ENCODE results near the gene SDHAF3. TPM values are rescaled to one million over a fixed set of nuclear protein-coding genes. Genes with fewer than 3 reads are reported as not detected.

Gene SDHAF3
- total RNA-seq, 1 experiment from 2014 or later: 9.2 TPM

GRCh38 chr7:97166308-97166707 lies 48.8 kb downstream of the SDHAF3 start:
- no peak overlapping the region for H3K4me3 Mint-ChIP-seq (ENCODE audit: low read depth, unreplicated experiment)
- H3K36me3 Mint-ChIP-seq (ENCODE audit: insufficient read depth, unreplicated experiment): no peaks in the 10 kb centered on the region
- BruUV-seq (replicated peaks): no TSS peak
- H3K27me3 Mint-ChIP-seq (ENCODE audit: unreplicated experiment): no peaks in the 10 kb centered on the region
- intact Hi-C loops (cut with micrococcal nuclease; ENCODE audit: unreplicated experiment): no loop called here
- no peak for TF ChIP-seq CTCF (IDR thresholded peaks at IDR 0.05; ENCODE audit: unreplicated experiment)
- peaks cover 3% of the 10 kb centered on the region for H3K9me3 Mint-ChIP-seq (ENCODE audit: low read depth, unreplicated experiment)
- no peaks in the 10 kb centered on the region for H3K4me1 Mint-ChIP-seq (ENCODE audit: low read depth, unreplicated experiment)
- CTCF ChIA-PET: no interaction called here
- no peak overlapping the region for H3K27ac Mint-ChIP-seq (ENCODE audit: unreplicated experiment)
- no peak for DNase-seq

- TF ChIP-seq CTCF (IDR thresholded peaks at IDR 0.05; ENCODE audit: unreplicated experiment): no peak
- intact Hi-C loops (cut with micrococcal nuclease; ENCODE audit: unreplicated experiment): no loop called here
- Mint-ChIP-seq H3K9me3 (ENCODE audit: low read depth, unreplicated experiment) (peaks cover 3% of the 10 kb centered on the region), H3K27ac (ENCODE audit: unreplicated experiment) (no peak overlapping the region), H3K4me3 (ENCODE audit: low read depth, unreplicated experiment) (no peak overlapping the region), H3K36me3 (ENCODE audit: insufficient read depth, unreplicated experiment) (no peaks in the 10 kb centered on the region), H3K27me3 (ENCODE audit: unreplicated experiment) (no peaks in the 10 kb centered on the region), H3K4me1 (ENCODE audit: low read depth, unreplicated experiment) (no peaks in the 10 kb centered on the region)
- no peak for DNase-seq
- BruUV-seq (replicated peaks): no TSS peak
- CTCF ChIA-PET: no interaction called here
Observed at GRCh38 chr7:97167176-97167575, 49.7 kb downstream of the SDHAF3 start.

DNA sequence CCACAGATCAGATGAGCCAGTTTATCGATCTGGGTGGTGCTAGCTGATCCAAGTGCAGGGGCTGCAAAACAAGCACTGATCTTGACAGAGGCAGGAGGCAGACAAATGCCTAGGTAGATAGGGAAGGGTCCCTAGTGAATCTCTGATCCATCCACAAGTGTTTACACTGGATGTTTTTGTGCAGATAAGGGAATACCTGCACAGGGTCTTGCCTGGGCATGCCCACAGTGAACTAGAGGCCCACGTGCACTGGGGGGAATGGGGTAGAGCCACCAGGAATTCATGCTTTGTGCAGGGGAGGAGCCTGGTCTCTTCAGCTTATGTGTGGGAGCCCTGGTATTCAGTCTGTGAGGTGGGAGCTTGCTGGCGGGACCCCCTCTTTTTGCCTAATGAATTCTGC lies 50.3 kb downstream of the SDHAF3 start:
- DNase-seq: no peak
- no peak for TF ChIP-seq CTCF (IDR thresholded peaks at IDR 0.05; ENCODE audit: unreplicated experiment)
- intact Hi-C loops (cut with micrococcal nuclease; ENCODE audit: unreplicated experiment): no loop called here
- Mint-ChIP-seq H3K36me3 (ENCODE audit: insufficient read depth, unreplicated experiment) (no peaks in the 10 kb centered on the region), H3K4me3 (ENCODE audit: low read depth, unreplicated experiment) (no peak overlapping the region), H3K27me3 (ENCODE audit: unreplicated experiment) (no peaks in the 10 kb centered on the region), H3K27ac (ENCODE audit: unreplicated experiment) (no peak overlapping the region), H3K4me1 (ENCODE audit: low read depth, unreplicated experiment) (no peaks in the 10 kb centered on the region), H3K9me3 (ENCODE audit: low read depth, unreplicated experiment) (peaks cover 3% of the 10 kb centered on the region)
- no TSS peak for BruUV-seq (replicated peaks)
- CTCF ChIA-PET: no interaction called here

DNA sequence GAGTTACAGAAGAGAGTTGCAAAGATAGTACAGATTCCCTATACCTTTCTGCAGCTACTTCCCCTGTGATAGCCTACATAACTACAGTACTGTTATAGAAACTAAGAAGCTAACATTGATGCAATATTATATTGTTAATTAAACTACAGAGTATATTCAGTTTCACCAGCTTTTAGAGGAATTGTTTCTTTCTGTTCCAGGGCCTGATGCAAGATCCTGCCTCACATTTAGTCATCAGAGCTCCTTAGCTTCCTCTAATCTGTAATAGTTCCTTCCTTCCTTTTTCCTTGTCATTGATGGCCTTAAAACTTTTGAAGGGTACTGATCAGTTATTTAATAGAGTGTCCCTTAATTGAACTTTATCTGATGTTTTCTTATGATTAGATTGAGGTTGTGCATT lies 56.8 kb downstream of the SDHAF3 start:
- Mint-ChIP-seq H3K27me3 (ENCODE audit: unreplicated experiment) (no peaks in the 10 kb centered on the region), H3K36me3 (ENCODE audit: insufficient read depth, unreplicated experiment) (no peaks in the 10 kb centered on the region), H3K9me3 (ENCODE audit: low read depth, unreplicated experiment) (no peaks in the 10 kb centered on the region), H3K4me3 (ENCODE audit: low read depth, unreplicated experiment) (no peak overlapping the region), H3K27ac (ENCODE audit: unreplicated experiment) (peak overlapping the region; percentile 36), H3K4me1 (ENCODE audit: low read depth, unreplicated experiment) (no peaks in the 10 kb centered on the region)
- TF ChIP-seq CTCF (IDR thresholded peaks at IDR 0.05; ENCODE audit: unreplicated experiment): no peak
- intact Hi-C loops (cut with micrococcal nuclease; ENCODE audit: unreplicated experiment): no loop called here
- BruUV-seq (replicated peaks): no TSS peak
- no peak for DNase-seq
- CTCF ChIA-PET: interaction anchor here (0.6 kb wide), 1 partner anchor 26 kb away, joined by 3 read pairs; no protein-coding TSS in a partner anchor

All from Calu3 (cell line).